PC-3 (cell line): ENCODE data around the gene DNAH14.

ENCODE experiments used
- EZH2phosphoT487 ChIP-seq: fragments of 300-600 bp; sonication (generic); IDR thresholded peaks from 2 replicates; pipeline ENCODE4 v1.6.1; 2018; ENCODE audit warnings: mild to moderate bottlenecking, antibody characterized with exemption, low read length, borderline replicate concordance
- TF ChIP-seq, protein P1 (sequence below): fragments of 300-600 bp; sonication (generic); conservative IDR thresholded peaks from 2 replicates; pipeline ENCODE4 v1.5.1; 2017; ENCODE audit warnings: antibody characterized with exemption, low read depth, mild to moderate bottlenecking, low read length

DNA sequence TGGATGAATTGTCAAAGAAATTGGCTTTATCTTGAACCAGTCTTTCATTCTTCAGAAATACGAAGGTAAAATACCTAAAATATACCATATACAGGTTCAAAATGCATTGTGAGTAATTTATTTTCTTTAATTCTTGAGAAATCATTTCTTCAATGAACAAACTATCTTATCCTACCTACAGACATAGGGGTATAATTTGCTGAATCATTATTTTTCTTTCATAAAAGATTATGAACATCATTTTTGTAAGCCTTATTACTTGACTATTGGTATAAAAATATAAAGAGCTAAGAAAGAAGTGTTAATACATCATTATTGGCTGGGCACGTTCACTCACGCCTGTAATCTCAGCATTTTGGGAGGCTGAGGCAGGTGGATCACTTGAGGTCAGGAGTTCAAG, 167.7 kb downstream of the DNAH14 start:
- TF ChIP-seq, protein P1, sequence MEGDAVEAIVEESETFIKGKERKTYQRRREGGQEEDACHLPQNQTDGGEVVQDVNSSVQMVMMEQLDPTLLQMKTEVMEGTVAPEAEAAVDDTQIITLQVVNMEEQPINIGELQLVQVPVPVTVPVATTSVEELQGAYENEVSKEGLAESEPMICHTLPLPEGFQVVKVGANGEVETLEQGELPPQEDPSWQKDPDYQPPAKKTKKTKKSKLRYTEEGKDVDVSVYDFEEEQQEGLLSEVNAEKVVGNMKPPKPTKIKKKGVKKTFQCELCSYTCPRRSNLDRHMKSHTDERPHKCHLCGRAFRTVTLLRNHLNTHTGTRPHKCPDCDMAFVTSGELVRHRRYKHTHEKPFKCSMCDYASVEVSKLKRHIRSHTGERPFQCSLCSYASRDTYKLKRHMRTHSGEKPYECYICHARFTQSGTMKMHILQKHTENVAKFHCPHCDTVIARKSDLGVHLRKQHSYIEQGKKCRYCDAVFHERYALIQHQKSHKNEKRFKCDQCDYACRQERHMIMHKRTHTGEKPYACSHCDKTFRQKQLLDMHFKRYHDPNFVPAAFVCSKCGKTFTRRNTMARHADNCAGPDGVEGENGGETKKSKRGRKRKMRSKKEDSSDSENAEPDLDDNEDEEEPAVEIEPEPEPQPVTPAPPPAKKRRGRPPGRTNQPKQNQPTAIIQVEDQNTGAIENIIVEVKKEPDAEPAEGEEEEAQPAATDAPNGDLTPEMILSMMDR: no peak
- no peak for TF ChIP-seq EZH2phosphoT487
